Measurements from ENCODE around the gene ZNF341.
"Not testable (repeated sequence)": the region's sequence is repeated elsewhere in the genome, so short reads cannot be mapped to it uniquely, and the experiment has no call there.

ZNF341 gene

GRCh38 chr20:33772439-33772838 lies 40.6 kb downstream of the ZNF341 start:
- no peak for DNase-seq

DNA sequence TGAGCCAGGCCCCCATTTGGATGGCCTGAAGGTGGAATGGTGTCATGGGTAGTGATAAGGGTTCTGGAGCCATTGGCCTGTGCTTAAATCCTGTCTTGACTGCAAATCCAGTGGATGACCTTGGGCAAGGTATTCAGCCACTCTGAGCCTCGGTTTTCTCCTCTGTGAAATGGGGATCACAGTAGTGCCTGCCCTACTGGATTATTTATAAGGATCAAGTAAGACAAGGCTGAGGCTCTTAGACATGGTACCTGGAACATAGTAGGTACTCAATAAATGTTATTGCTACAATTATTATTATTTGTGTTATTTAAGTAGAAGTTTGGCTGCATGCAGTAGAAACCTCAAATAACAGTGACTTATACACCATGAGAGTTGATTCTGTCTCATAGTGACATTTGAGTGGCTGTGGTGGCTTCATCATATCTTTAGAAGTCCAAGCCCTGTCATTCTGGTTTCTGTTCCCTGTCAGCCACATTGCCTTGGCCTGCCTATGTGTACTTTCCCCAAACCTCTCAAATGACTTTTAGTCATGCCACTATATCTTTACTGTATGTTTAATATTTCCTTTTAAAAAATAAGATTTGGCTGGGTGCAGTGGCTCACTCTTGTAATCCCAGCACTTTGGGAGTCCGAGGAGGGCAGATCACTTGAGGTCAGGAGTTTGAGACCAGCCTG lies 41.8 kb downstream of the ZNF341 start:
- DNase-seq, result peak; percentile 53

GRCh38 chr20:33777816-33778215 lies 46.0 kb downstream of the ZNF341 start:
- no peak for DNase-seq

GRCh38 chr20:33781133-33781532 lies 49.3 kb downstream of the ZNF341 start:
- DNase-seq, result no peak

GRCh38 chr20:33781945-33782344 lies 50.1 kb downstream of the ZNF341 start:
- no peak for DNase-seq

- DNase-seq, result no peak
These were observed 51.5 kb downstream of the ZNF341 start for GRCh38 chr20:33783256-33783655.

GRCh38 chr20:33783818-33784217 lies 52.0 kb downstream of the ZNF341 start:
- no peak for DNase-seq

- no peak for DNase-seq
These were observed 52.4 kb downstream of the ZNF341 start for GRCh38 chr20:33784225-33784624.

GRCh38 chr20:33785503-33785902 lies 53.7 kb downstream of the ZNF341 start:
- no peak for DNase-seq

DNA sequence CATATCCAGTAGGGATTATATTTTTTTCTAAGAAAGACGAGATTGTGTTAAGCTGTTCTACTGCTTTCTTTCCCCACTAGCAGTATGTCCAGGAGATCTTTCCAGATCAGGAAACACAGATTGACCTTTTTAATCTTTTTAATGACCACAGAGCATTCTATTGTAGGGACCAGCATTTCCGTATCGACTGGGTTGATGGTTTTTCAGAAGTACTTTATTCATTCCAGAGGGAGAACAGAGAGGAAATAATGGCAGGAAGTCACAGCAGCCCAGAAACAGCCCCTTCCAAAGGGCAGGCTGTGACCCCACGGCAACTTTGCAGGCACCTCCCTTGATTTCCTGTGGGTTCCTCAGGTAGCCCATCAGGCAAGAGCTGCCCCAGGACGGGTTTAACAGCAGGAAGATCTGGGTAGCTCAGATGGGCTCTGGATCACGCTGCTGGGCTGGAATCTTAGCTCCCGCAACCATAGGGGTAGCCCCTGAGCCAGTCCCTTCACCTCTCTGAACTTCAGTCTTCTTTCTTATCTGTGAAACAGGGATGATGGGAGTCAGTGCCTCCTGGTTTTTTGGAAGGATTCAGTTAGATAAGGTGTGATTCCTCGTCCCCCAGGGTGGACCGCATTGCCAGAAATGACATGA lies 55.6 kb downstream of the ZNF341 start:
- no peak for DNase-seq

- DNase-seq, result no peak
These were observed 56.7 kb downstream of the ZNF341 start for GRCh38 chr20:33788351-33789049.

DNA sequence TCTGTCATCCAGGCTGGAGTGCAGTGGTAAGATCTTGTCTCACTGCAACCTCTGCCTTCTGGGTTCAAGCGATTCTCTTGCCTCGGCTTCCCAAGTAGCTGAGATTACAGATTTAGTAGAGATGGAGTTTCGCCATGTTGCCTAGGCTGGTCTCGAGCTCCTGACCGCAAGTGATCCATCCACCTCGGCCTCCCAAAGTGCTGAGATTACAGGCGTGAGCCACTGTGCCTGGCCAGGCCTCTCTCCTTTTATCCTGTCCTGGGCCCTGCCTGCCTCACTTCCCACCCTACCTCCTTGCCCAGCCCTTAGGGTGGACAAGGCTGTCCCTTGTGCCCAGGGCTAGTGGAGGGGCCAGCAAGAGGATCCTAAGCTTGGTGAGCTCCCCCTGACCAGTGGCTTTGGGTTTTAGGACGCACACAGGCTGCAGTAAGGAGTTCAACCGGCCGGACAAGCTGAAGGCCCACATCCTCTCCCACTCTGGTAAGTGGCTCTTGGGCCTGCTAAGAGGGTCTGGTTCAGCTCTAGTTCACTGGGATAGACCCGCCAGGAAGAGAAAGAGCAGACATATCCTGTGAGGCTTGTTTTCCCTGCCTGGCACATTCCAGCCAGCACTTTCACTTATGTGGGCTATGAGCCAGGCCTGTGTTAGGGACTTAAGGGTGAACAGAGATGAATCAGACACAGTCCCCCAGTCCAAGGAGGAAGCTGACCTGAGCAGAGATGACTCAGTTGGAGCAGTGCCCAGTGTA lies 57.5 kb downstream of the ZNF341 start:
- DNase-seq, result no peak

GRCh38 chr20:33789858-33790182 lies 58.0 kb downstream of the ZNF341 start:
- DNase-seq, result no peak

DNA sequence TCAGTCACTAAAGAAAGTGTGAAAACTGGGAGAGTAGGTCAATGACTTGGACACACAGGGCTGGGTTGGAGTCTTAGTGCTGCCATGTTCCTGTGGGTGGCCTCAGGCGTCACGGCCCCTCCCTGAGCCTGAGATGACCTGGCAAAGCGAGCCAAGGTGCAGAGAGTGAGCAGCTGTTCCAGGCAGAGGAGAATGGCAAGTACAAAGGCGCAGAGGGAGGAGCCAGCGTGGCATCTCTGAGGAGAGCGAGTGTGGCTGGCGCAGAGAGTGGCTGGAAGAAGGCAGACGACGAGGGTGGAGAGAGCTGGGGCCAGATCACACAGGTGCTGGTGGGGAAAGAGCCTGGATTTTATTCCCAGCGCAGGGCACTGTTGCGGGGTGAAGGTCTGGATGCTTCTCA lies 58.8 kb downstream of the ZNF341 start:
- DNase-seq, result no peak

DNA sequence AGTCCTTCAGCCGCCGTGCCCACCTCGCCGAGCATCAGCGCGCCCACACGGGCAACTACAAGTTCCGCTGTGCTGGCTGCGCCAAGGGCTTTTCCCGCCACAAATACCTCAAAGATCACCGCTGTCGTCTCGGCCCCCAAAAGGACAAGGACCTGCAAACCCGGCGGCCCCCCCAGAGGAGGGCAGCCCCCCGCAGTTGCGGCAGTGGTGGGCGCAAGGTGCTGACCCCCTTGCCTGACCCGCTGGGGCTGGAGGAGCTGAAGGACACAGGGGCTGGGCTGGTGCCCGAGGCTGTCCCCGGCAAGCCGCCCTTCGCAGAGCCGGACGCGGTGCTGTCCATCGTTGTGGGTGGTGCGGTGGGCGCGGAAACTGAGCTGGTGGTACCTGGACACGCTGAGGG lies 59.2 kb downstream of the ZNF341 start:
- DNase-seq, result no peak

- DNase-seq, result no peak
These were observed 59.7 kb downstream of the ZNF341 start for GRCh38 chr20:33791540-33791939.

DNA sequence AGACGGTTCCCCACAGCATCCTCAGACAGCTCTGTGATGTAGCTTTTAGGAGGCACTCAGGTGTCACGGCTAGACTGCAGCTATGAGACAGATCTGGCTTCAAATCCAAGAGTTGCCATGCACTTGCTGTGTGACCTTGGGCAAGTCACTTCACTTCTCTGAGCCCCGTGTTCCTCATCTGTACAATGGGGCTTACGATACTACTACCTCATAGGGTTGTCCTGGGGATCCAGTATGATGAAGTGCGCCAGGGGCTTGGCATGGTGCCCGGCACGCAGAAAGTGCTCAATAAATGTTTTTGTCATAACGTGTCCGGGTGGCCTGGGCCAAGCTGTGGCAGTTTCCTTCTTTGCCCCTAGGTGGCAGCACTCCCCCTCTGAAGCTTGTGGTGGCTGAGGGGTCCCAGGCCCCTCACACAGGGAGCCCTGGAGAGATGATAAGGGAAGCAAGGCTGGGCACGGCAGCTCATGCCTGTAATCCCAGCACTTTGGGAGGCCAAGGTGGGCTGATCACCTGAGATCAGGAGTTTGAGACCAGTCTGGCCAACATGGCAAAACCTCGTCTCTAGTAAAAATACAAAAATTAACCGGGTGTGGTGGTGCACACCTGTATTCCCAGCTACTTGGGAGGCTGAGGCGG lies 60.3 kb downstream of the ZNF341 start:
- peak; percentile 66 for DNase-seq

DNA sequence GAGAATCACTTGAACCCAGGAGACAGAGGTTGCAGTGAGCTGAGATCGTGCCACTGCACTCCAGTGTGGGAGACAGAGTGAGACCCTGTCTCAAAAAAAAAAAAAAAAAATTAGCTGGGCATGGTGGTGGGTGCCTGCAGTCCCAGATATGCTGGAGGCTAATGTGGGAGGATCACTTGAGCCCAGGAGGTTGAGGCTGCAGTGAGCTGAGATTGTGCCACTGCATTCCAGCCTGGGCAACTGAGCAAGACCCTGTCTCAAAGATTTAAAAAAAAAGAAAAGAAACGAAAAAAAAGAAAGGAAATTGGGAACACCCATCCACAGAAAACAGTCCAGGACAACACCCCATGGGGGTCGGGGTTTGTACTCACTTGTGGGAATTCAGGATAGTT lies 60.8 kb downstream of the ZNF341 start:
- DNase-seq, result not testable (repeated sequence)

GRCh38 chr20:33793011-33793931 lies 61.5 kb downstream of the ZNF341 start:
- DNase-seq, result no peak

GRCh38 chr20:33796263-33796906 lies 64.6 kb downstream of the ZNF341 start:
- DNase-seq, result no peak

GRCh38 chr20:33796907-33797544 lies 65.2 kb downstream of the ZNF341 start:
- no peak for DNase-seq

All from activated CD4-positive, alpha-beta T cell treated with anti-CD3 and anti-CD28 coated beads for 48 hours (primary cell).